ENCODE data around the gene ARID3A.

The ARID3A gene

GRCh38 chr19:913080-913748 is 12.6 kb upstream of the ARID3A start, which contains the start of gene R3HDM4:
Gene R3HDM4, minus strand, starts transcription at chr19:913219. Its CDS starts 62 bp downstream, at chr19:913157.
- no peak for TF ChIP-seq CTCF (IDR thresholded peaks at IDR 0.05; ENCODE audit: borderline replicate concordance, control extremely low read depth, extremely low read depth, insufficient read depth, missing control alignments)
- DNase-seq (ENCODE audit: low spot score), result peak; percentile 95
- in situ Hi-C loops (cut with MboI; ENCODE audit: low sequenced_read_pairs, unreplicated experiment), result loop anchor here (10.0 kb wide), 1 partner anchor 48 kb away; no protein-coding TSS in a partner anchor

GRCh38 chr19:916645-917322 is 9.1 kb upstream of the ARID3A start:
- no peak for DNase-seq (ENCODE audit: low spot score)
- in situ Hi-C loops (cut with MboI; ENCODE audit: low sequenced_read_pairs, unreplicated experiment), result loop anchor here (10.0 kb wide), 1 partner anchor 52 kb away; no protein-coding TSS in a partner anchor
- TF ChIP-seq CTCF (IDR thresholded peaks at IDR 0.05; ENCODE audit: borderline replicate concordance, control extremely low read depth, extremely low read depth, insufficient read depth, missing control alignments), result no peak

DNA sequence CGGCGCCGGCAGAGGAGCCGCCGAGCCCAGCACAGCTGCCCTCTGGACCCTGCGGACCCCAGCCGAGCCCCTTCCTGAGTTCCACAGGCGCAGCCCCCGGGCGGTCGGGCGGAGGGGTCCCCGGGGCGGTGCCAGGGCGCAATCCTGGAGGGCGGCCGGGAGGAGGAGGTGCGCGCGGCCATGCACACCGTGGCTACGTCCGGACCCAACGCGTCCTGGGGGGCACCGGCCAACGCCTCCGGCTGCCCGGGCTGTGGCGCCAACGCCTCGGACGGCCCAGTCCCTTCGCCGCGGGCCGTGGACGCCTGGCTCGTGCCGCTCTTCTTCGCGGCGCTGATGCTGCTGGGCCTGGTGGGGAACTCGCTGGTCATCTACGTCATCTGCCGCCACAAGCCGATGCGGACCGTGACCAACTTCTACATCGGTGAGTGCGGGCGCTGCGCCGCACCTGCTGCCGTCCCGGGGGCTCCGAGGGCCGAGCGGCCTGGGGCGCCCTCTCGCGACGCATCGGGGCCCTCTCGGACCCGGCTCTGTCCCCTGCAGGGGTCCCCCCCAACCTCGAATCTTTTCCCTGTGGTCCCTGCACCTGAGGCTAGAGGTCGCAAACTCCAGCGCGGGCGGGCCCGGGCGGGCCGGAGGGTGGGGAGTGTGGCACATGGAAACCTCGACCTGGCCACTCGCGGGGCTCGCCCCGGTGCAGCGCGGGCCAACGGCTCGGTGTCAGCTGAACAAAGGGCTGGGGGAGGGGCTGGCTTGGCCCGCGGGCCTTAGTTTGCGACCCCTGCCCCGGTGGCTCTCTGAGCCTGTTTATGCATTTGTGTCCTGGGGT is 8.3 kb upstream of the ARID3A start, which contains the start of gene KISS1R:
TSS of gene KISS1R (plus strand) at position 11 of the 829 bp plus-strand sequence. CDS start at position 181, 170 bp downstream.
- TF ChIP-seq CTCF (IDR thresholded peaks at IDR 0.05; ENCODE audit: borderline replicate concordance, control extremely low read depth, extremely low read depth, insufficient read depth, missing control alignments), result peak; percentile 83
- peak; percentile 77 for DNase-seq (ENCODE audit: low spot score)
- in situ Hi-C loops (cut with MboI; ENCODE audit: low sequenced_read_pairs, unreplicated experiment), result loop anchor here (10.0 kb wide), 1 partner anchor 53 kb away; no protein-coding TSS in a partner anchor

DNA sequence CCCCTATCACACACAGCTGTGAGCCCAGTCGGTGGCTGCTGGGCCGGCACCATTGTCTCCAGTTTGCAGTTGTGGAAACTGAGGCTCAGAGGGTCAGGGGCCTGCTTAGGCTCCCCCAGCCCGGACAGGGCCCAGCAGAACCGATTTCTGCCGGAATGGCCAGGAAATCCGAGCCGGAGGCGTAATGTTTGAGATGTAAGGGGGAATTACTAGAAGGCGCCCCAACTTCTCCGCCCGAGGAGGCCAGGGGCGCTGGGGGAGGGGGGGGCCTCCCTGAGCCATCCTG is 7.7 kb upstream of the ARID3A start:
- no peak for DNase-seq (ENCODE audit: low spot score)
- in situ Hi-C loops (cut with MboI; ENCODE audit: low sequenced_read_pairs, unreplicated experiment), result loop anchor here (10.0 kb wide), 1 partner anchor 53 kb away; no protein-coding TSS in a partner anchor
- no peak for TF ChIP-seq CTCF (IDR thresholded peaks at IDR 0.05; ENCODE audit: borderline replicate concordance, control extremely low read depth, extremely low read depth, insufficient read depth, missing control alignments)

- no peak for DNase-seq (ENCODE audit: low spot score)
- in situ Hi-C loops (cut with MboI; ENCODE audit: low sequenced_read_pairs, unreplicated experiment), result loop anchor here (10.0 kb wide), 1 partner anchor 54 kb away; no protein-coding TSS in a partner anchor
- no peak for TF ChIP-seq CTCF (IDR thresholded peaks at IDR 0.05; ENCODE audit: borderline replicate concordance, control extremely low read depth, extremely low read depth, insufficient read depth, missing control alignments)
These were observed 7.2 kb upstream of the ARID3A start for GRCh38 chr19:918481-919198.
